GM19455 (cell line): Measurements from ENCODE around the gene DNAJB12.
A peak's percentile ranks its signal among the peaks of the same experiment; 100 is the strongest.
"Not testable (repeated sequence)": the region's sequence is repeated elsewhere in the genome, so short reads cannot be mapped to it uniquely, and the experiment has no call there.

ENCODE experiments used
- ATAC-seq: cut with Tn5 transposase; IDR thresholded peaks from one replicate; pipeline ENCODE4 v1.9.1; 2021; ENCODE audit not compliant: unreplicated experiment

The DNAJB12 gene

GRCh38 chr10:72354356-72355213 lies at the start of gene DNAJB12:
Gene DNAJB12 (minus strand): TSS chr10:72354919. CDS start chr10:72354897, 22 bp downstream.
- peak; percentile 72 for ATAC-seq

- not testable (repeated sequence) for ATAC-seq
Observed at GRCh38 chr10:72395581-72395980, 40.9 kb upstream of the DNAJB12 start.

GRCh38 chr10:72392571-72392970 lies 37.9 kb upstream of the DNAJB12 start:
- ATAC-seq, result no peak

GRCh38 chr10:72390764-72391163 lies 36.0 kb upstream of the DNAJB12 start:
- no peak for ATAC-seq

DNA sequence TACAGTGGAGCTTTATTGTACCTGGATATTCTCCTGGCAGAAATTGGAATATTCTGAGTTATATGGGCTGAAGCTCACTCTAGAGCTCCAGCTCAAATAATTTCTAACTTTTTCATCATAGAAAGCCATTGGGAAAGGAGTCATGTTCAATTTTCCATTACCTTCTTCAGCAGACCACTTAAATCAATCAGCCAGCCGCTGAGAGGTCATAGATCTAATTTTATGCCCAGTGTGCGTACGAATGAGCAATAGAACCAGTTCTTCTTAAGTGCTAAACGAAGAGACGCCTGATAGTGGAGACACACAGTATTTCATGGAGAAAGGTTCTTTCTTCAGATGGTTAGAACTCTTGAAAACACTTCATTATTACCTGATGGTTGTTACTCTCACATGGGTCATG lies 35.0 kb upstream of the DNAJB12 start:
- no peak for ATAC-seq

- ATAC-seq, result no peak
Observed at GRCh38 chr10:72389014-72389413, 34.3 kb upstream of the DNAJB12 start.

GRCh38 chr10:72388062-72388461 lies 33.3 kb upstream of the DNAJB12 start:
- ATAC-seq, result no peak

DNA sequence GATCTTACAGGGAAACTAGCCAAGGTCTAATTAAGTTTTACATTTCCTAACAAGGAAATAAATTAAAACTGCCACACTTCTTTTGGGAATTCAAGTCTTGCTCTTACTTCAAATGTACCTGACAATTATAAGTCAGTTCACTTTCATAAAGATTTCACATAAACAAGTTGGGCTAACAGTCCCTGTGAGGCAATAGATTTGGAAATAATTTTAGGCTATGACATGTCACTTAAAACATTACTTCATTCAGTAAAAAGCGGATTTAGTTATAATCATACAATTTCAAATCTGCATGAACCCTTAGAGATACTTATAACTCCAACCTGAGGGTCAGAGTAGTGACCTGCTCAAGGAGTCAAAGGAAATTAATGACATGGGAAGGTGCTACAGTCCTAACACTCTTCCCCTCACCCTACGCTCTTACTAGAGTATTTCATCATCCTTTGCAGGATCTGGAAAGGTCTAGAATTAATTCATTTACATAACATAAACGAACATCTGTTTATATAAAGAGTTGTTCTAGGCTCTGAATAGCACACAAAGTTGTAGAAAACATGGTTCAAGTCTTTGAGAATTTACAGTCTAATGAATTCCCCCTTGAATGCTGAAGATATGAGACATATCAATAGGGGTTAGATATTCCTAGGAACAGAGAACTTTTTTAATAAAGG lies 32.3 kb upstream of the DNAJB12 start:
- ATAC-seq, result no peak

DNA sequence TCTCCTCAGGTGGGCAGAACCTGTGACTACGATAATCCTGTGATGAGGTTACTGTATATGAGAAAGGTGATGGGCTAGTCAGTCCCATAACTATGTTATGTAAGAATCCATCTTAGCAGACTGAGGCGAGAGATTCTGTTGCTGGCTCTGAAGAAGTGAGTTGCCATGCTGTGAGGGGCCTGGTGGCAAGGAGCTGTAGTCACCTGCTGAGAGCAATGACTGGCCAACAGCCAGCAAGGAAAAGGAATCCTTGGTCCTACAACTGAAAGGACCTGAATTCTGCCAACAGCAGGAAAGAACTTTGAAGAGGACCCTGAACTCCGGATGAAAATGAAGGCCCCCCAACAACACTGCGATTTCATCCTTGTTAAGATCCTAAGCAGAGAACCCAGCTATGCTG lies 31.0 kb upstream of the DNAJB12 start:
- ATAC-seq, result no peak

- not testable (repeated sequence) for ATAC-seq
Observed at GRCh38 chr10:72384982-72385381, 30.3 kb upstream of the DNAJB12 start.

DNA sequence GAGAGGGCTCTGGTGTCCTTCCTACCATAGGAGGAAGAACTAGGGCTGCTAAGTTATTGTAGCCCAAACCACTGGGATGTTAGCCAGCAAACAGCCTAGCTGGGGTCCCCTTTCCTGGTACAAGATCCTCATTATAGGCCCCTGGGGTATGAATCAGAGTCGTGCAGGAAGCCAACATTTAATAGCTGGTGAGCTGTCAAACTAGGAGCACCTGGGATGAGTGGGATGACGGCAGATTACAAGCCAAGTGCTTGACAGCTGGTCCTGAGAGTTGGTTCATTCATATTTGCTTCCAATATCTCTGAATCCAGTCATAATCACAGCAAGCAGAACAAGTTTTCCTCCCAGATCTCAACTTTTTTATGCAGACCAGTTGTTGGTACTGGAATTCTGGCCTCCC lies 25.1 kb upstream of the DNAJB12 start:
- no peak for ATAC-seq

GRCh38 chr10:72379062-72379461 lies 24.3 kb upstream of the DNAJB12 start:
- no peak for ATAC-seq

- no peak for ATAC-seq
Observed at GRCh38 chr10:72375585-72375984, 20.9 kb upstream of the DNAJB12 start.

DNA sequence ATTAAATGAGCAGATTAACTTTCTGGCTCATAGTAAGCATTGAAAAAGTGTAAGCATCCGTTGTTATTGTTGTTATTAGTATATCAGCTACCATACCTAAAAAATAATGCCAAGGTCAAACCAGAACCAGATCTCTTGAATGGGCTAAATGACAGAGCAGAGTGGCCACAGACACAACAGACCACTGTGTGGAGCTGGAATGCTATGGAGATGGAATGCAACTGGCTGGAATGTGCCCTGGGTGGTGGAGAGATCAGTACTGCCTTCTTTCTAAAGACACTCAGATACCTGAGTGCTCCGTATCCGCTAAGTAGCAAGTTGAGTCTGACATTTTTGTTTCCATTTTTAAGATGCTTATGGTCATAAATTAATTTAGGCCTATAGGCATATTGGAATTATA lies 20.5 kb upstream of the DNAJB12 start:
- no peak for ATAC-seq

DNA sequence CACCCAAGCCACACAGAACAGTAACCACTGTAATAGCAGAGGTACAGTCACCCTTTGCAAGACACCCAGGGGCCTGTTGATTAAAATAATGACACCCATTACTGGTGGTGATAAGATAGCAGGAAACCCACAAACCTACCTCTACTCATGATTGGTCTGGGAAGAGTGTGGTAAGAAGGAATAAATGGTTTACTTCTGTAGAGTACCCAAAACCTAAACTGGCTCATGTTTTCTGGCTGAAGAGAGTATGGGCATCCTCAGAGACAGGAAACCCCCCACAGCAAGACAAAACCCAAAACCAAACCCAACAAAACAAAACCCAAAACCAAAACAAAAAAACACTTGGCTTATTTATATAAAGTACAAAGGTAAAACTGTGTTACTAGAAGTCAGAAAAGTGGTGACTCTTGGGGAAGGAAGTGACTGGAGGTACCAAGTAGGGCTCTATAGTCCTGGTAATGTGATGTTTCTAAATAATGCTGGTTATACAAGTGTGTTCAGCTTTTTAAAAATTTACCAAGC lies 15.5 kb upstream of the DNAJB12 start:
- ATAC-seq, result no peak

DNA sequence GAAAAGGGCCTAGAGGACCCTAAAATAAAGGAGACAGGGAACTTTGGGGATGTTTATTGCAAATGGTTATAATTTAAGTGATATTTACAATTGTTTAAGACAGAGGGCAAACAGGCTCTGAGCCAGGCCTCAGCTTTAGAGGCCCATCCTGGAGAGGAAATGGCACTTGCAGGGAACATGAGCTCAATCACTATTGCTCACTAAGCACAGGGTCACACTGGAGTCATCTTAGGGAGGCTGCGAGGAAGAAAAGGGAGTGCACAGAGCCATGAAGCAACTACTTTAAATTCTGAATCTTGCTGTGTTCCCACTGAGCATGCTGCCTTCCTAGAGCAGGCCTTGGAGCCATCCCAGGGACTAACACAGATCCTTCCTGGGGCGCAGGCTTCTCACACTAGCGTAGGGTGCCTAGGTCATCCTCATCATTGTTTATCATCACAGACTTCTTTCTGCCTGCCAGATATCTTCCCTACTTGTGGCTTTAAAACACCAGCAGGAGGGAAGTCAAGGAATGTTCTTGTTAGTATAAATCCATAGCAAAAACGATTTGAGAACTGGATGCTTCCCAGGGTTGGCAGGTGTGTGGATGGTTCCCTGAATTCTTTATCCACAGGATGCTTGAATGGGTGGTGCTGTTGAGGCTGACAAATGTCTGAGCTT lies 12.7 kb upstream of the DNAJB12 start:
- ATAC-seq, result no peak

- ATAC-seq, result no peak
Observed at GRCh38 chr10:72365106-72365895, 10.6 kb upstream of the DNAJB12 start.

DNA sequence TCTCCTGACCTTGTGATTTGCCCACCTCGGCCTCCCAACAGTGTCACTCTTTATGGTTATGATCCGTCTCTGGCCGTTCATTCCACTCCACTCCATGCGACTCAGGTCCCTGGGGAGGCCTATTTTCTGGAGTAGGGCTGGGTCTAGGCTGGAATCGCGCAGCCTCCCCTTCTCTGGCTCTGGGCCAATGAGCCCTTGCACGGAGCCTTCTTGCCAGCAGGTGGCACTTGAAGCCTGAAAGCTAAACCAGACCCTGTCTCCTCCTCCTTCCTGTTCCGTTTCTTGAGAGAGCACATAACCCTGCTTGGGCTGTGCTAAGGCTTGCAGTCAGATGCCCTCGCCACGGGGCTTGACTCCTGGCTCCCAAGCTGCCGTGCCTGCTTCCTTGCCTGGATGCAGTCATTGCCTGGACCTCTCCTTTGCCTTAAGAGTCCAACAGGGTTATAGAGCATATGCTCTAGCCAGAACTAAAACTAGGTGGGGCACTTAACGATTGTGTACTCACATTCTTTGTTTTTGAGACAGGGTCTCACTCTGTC lies 9.6 kb upstream of the DNAJB12 start:
- ATAC-seq, result peak; percentile 73

DNA sequence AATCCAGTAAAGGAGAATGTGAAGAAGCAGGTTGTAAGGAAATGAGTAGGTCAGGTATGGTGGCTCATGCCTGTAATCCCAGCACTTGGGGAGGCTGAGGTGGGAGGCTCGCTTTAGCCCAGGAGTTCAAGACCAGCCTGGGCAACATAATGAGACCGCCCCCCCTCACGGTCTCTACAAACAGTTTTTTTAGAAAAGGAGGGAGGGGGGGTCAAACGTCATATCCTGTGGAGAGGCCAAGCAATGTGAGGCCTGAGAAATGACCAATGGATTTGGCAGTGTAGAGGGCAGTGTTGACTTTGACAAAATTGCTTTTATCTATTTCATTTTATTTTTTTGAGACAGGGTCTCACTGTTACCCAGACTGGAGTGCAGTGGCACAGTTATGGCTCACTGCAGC lies 2.3 kb upstream of the DNAJB12 start:
- ATAC-seq, result no peak

DNA sequence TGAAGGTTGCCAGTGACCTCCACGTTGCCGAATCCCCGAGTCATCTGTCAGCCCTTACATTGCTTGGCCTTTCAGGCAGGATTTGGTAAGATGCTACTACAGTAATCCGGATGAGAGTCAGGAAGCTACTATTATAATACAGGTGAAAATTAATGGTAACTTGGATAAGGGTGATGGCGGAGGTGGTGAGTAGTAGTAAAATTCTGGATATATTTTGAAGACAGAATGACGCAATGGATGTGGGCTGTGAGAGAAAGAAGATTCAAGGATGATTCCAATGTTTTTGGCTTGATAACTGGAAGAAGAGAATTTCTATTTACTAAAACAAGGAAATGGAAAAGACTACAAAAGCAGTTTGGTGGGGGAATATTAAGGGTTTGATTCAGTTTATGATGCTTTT lies 1.4 kb upstream of the DNAJB12 start:
- ATAC-seq, result no peak

DNA sequence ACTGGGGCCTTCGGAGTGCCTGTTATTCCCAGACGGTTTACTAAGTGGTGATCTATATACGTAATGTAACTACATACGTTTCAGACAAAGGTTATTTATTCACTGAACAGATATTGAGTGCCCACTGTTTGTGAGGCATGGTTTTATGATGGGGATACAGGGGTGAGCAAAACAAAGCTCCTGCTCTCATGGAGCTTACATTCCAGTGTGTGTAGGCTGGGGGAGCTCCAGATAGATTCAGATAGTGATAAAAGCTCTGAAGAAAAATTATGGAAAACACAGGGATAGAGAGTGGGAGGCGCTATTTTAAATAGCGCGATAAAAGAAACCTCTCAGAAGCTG lies 466 bp upstream of the DNAJB12 start:
- ATAC-seq, result no peak
